ENCODE measurements around the gene OR51V1. TPM values are rescaled to one million over a fixed set of nuclear protein-coding genes. Genes with fewer than 3 reads are reported as not detected.

The OR51V1 gene
- total and polyA plus RNA-seq, 10 of the 15 experiments (the other 5 are each of a cell fraction or from before 2014, with no cell fraction given) = not detected

- TF ChIP-seq RELB (IDR thresholded peaks at IDR 0.05; ENCODE audit: low read depth) = no peak
- TF ChIP-seq GATAD2B (conservative IDR thresholded peaks at IDR 0.05; ENCODE audit: low read depth) = no peak
- no peak for TF ChIP-seq KAT2A (conservative IDR thresholded peaks at IDR 0.05; ENCODE audit: control insufficient read depth, low read depth, low read length)
Measured at GRCh38 chr11:5232176-5232575, 31.7 kb upstream of the OR51V1 start (continued).

- H3K27ac ChIP-seq (ENCODE audit: control insufficient read depth, insufficient read depth) = no peak overlapping the region
- no TSS peak for BruUV-seq (replicated peaks)
- ChIA-PET SMC1A (ENCODE audit: uncharacterized antibody, unreplicated experiment) (no interaction called here), RAD21 (ENCODE audit: unreplicated experiment) (no interaction called here), POLR2A (no interaction called here), CTCF (no interaction called here)
- DNase-seq (ENCODE audit: low read depth, low spot score) (no peak), ATAC-seq (no peak), FAIRE-seq (no peak)
- TF ChIP-seq NRF1 (conservative IDR thresholded peaks at IDR 0.05; ENCODE audit: low read depth, low read length) (no peak), SPI1 (IDR thresholded peaks at IDR 0.05; ENCODE audit: borderline replicate concordance, insufficient read depth, low read depth, low read length) (no peak), EZH2 (IDR thresholded peaks at IDR 0.05; ENCODE audit: borderline replicate concordance, control insufficient read depth, low read depth, low read length) (no peak), DPF2 (IDR thresholded peaks at IDR 0.05) (no peak), RFX5 (IDR thresholded peaks at IDR 0.05; ENCODE audit: low read depth, low read length) (no peak), PRDM15 (CRISPR knock-in tag; IDR thresholded peaks at IDR 0.05) (no peak), EP300 (IDR thresholded peaks at IDR 0.05; ENCODE audit: borderline replicate concordance in 1 of 2, control insufficient read depth in 1 of 2, low read depth in 2 of 2, low read length in 2 of 2) (no peak), NBN (IDR thresholded peaks at IDR 0.05) (no peak), ASH2L (IDR thresholded peaks at IDR 0.05; ENCODE audit: borderline replicate concordance, low read depth) (no peak), PML (IDR thresholded peaks at IDR 0.05; ENCODE audit: low read length) (no peak), JUND (IDR thresholded peaks at IDR 0.05; ENCODE audit: low read depth, low read length) (no peak), RAD51 (IDR thresholded peaks at IDR 0.05) (no peak), RCOR1 (conservative IDR thresholded peaks at IDR 0.05; ENCODE audit: low read depth, low read length) (no peak), PAX5 (IDR thresholded peaks at IDR 0.05; ENCODE audit: borderline replicate concordance, low read depth, low read length) (no peak)
- in situ Hi-C loops (cut with MboI) = no loop called here
- H2AFZ ChIP-seq (ENCODE audit: control insufficient read depth, low read depth, low read length) = no peak overlapping the region
- no peaks in the 10 kb centered on the region for H3K27me3 ChIP-seq (replicated peaks in 1 of 2; ENCODE audit: control insufficient read depth in 2 of 2, insufficient read depth in 2 of 2, low read length in 1 of 2)
- intact Hi-C loops (cut with micrococcal nuclease; ENCODE audit: unreplicated experiment) = no loop called here
- H3K79me2 ChIP-seq (ENCODE audit: control insufficient read depth, insufficient read depth, low read length) = no peaks in the 10 kb centered on the region
- H3K9me3 ChIP-seq (replicated peaks; ENCODE audit: control insufficient read depth, insufficient read depth, low read length) = no peaks in the 10 kb centered on the region
- no peaks in the 10 kb centered on the region for H4K20me1 ChIP-seq (ENCODE audit: control insufficient read depth, insufficient read depth)
- no peaks in the 10 kb centered on the region; the same call in 1 of the 2 replicates for H3K4me1 ChIP-seq (ENCODE audit: control insufficient read depth, insufficient read depth, low read length)
- H3K4me3 ChIP-seq = no peak overlapping the region
- no peak overlapping the region for H3K9ac ChIP-seq (ENCODE audit: control insufficient read depth, insufficient read depth, low read length)
- H3K4me2 ChIP-seq (ENCODE audit: control insufficient read depth, insufficient read depth) = no peak overlapping the region
- WGBS (ENCODE audit: insufficient coverage, insufficient replicate concordance, low lambda C conversion rate, missing lambda C conversion rate) = 76% methylated on average over 2 of the region's 2 CpGs
- H3K36me3 ChIP-seq (ENCODE audit: control insufficient read depth in 2 of 2, insufficient read depth in 2 of 2, low read length in 1 of 2) = no peaks in the 10 kb centered on the region
Measured at GRCh38 chr11:5231111-5231510, 30.6 kb upstream of the OR51V1 start.
